Heart left ventricle (tissue), 13 donors: ENCODE measurements around the gene TGFB1I1.

Source experiments
- CTCF ChIP-seq, 12 donors: fragments of 200-600 bp; sonication (generic) in 4 of 12; IDR thresholded peaks; one replicate each; pipeline versions ENCODE4 v1.5.0 to v1.8.0; 2018 to 2022; ENCODE audit warnings: antibody characterized with exemption in 12 of 12, mild to moderate bottlenecking in 5 of 12
- POLR2A ChIP-seq, 2 donors: fragments of 450-650 bp; IDR thresholded peaks; one replicate each; pipeline ENCODE4 v1.6.1; 2017; ENCODE audit warnings: antibody characterized with exemption in 2 of 2, mild to moderate bottlenecking in 2 of 2, moderate library complexity in 2 of 2
- donor health status: ischemic (EF 13 %, LVEDD 7.1; RV severe dilation, severe dysfunction).
- donor health status: DM: no; HTN: yes; CAD: no.
- donor health status: DM: no; HTN: no; CAD: no.
- donor health status: ischemic (EF 25% LVEDD 6.9; RV normal size, moderate dysfunction).
- donor health status: ischemic (EF 25% LVEDD 5.7; RV mildly dilated, moderate dysfunction).
- donor health status: ischemic (EF 35%, LVEDD 5.7; RV mildly dilated, moderate dysfunction).
- donor health status: nonischemic (EF 11% LVEDD 7.7; RV severe dilation, severe dysfunction).
- donor health status: DM: yes; HTN: yes; CAD: no.
- donor health status: PGD.
- donor health status: ischemic (EF 29% LVEDD 5.4; RV normal size, mild dysfunction).
- donor health status: nonischemic (EF 23%, LVEDD 6.1; RV moderate dilation, normal function).

- TF ChIP-seq CTCF (IDR thresholded peaks at IDR 0.05), result no peak
- TF ChIP-seq POLR2A (IDR thresholded peaks at IDR 0.05), result no peak
These were observed 19.3 kb upstream of the TGFB1I1 start for GRCh38 chr16:31452631-31453106.
